Neural crest cell (in vitro differentiated cells): ENCODE data around the gene LPAR2. TPM values are rescaled to one million over a fixed set of nuclear protein-coding genes. Genes with fewer than 3 reads are reported as not detected.

Experiments
- DNase-seq: peaks from one replicate; pipeline ENCODE4 v3.0.0; 2021; ENCODE audit warnings: low read depth, mixed read lengths, low spot score
- H3K27ac Mint-ChIP-seq: one replicate; pipeline ENCODE4 v1.8.0; 2021; ENCODE audit warnings: mild to moderate bottlenecking, mixed read lengths; ENCODE audit not compliant: unreplicated experiment
- H3K27me3 Mint-ChIP-seq: 2 replicates; pipeline ENCODE4 v1.8.0; 2021; ENCODE audit warnings: low read depth, mild to moderate bottlenecking, mixed read lengths
- H3K36me3 Mint-ChIP-seq: 2 replicates; pipeline ENCODE4 v1.8.0; 2021; ENCODE audit warnings: low read depth, mild to moderate bottlenecking, mixed read lengths
- H3K4me1 Mint-ChIP-seq: 2 replicates; pipeline ENCODE4 v1.8.0; 2021; ENCODE audit warnings: mixed read lengths
- H3K4me3 Mint-ChIP-seq: one replicate; pipeline ENCODE4 v1.8.0; 2021; ENCODE audit warnings: mild to moderate bottlenecking, mixed read lengths
- H3K9me3 Mint-ChIP-seq: 2 replicates; pipeline ENCODE4 v1.8.0; 2021; ENCODE audit warnings: mixed read lengths
- CTCF ChIP-seq: fragments of 200-600 bp; sonication (generic); conservative IDR thresholded peaks from 2 replicates; pipeline ENCODE4 v1.5.0; 2021; ENCODE audit warnings: antibody characterized with exemption, mild to moderate bottlenecking
- long read RNA-seq: library from polyadenylated mRNA; unstranded; transcript quantifications from one replicate; pipeline ENCODE4 v2.0.0, GENCODE V29; 2020
- total RNA-seq: library from RNA; stranded (reverse); gene quantifications from 2 replicates; pipeline ENCODE4 v1.2.1, GENCODE V29; 2021

LPAR2 gene
- total RNA-seq, result 115 and 116 TPM in 2 replicates
- long read RNA-seq, partial matches to known transcripts, result 11 of 23 reads
- long read RNA-seq, other reads (novel, unspliced or antisense), result 8 of 23 reads

DNA sequence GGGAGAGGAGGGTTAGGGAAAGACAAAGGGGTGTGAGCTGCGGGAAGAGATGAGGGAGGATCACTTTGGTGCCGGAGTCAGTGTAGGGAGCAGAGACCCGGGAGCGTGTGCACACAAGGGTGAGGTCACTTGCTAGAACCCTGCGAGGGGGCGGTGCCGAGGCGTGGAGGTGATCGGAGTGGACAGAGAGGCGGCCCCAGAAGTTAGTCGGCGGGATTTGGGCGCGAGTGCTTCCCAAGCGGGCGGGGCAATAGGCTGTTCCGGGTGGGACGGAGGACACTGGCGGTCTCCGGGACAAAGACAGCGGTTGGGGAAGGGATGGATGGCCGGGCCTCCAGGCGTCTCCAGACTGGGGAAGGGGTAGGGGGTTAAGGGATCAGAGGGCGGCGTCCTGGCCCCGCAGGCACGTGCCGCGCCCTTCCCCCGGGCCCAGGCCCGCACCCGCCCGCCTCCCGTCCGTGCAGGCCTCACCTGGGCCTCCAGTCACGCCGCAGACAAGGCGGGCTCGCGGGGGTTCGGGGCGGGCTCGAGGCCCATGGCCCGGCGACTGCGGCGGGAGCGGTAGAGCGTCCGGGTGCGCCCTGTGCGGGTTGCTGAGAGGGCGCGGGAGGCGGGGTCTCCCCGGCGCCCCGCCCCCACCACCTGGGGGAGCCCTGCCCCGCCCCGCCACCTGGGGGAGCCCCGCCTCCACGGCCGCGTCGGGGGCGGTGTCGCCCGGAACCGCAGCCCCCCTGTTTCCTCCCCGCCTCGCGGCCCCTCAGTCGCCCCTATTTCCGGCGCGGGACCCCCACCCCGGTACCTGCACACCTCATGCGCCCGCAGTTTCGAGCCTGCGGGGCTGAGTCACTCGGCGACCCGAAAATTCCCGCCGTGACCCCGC is at the start of gene LPAR2:
TSS of gene LPAR2 (minus strand) at position 600 of the 880 bp plus-strand sequence. CDS start 945 bp downstream, outside the sequence.
- Mint-ChIP-seq H3K36me3 (peaks cover 6% of the 10 kb centered on the region), H3K27ac (peak within 1 kb of the TSS; percentile 97), H3K4me3 (peak within 1 kb of the TSS; percentile 94), H3K4me1 (peaks cover 22% of the 10 kb centered on the region), H3K9me3 (no peaks in the 10 kb centered on the region), H3K27me3 (no peaks in the 10 kb centered on the region)
- TF ChIP-seq CTCF, result peak; percentile 34
- peak; percentile 43 for DNase-seq

DNA sequence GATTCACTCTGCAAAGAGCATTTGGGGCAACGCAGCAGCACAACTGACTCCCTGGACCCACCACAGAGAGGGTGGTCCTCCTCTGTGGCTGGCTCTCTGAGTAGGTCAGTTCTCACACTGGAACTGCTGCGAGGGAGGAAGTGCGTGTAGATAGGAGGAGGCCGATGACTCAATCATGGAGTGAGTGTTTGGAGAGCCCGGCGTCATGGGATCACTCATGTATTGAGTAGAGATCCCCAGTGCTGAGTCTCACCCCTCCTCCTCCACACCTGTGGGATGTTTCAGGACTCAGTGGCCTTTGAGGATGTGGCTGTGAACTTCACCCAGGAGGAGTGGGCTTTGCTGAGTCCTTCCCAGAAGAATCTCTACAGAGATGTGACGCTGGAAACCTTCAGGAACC is 49.6 kb upstream of the LPAR2 start:
- Mint-ChIP-seq H3K36me3 (peaks cover 66% of the 10 kb centered on the region), H3K27ac (no peak overlapping the region), H3K27me3 (no peaks in the 10 kb centered on the region), H3K9me3 (peaks cover 19% of the 10 kb centered on the region), H3K4me1 (no peaks in the 10 kb centered on the region), H3K4me3 (no peak overlapping the region)
- no peak for TF ChIP-seq CTCF
- no peak for DNase-seq

DNA sequence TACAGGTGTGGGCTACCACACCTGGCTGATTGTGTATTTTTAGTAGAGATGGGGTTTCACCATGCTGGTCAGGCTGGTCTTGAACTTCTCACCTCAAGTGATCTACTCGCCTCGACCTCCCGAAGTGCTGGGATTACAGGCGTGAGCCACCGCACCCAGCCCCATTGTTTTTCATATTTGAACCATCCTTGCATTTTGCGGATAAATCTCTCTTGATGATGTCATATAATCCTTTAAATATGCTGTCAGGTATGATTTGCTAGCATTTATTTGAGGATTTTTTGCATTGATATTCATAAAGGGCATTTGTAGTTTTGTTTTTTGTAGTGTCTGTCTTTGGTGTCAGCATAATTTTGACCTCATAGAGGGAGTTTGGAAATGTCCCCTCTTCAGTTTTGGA is 46.3 kb upstream of the LPAR2 start:
- H3K36me3 Mint-ChIP-seq, result peaks cover 50% of the 10 kb centered on the region
- H3K27me3 Mint-ChIP-seq, result peaks cover 9% of the 10 kb centered on the region
- DNase-seq, result no peak
- peaks cover 15% of the 10 kb centered on the region for H3K9me3 Mint-ChIP-seq
- H3K27ac Mint-ChIP-seq, result no peak overlapping the region
- peaks cover 7% of the 10 kb centered on the region for H3K4me1 Mint-ChIP-seq
- H3K4me3 Mint-ChIP-seq, result no peak overlapping the region
- no peak for TF ChIP-seq CTCF

DNA sequence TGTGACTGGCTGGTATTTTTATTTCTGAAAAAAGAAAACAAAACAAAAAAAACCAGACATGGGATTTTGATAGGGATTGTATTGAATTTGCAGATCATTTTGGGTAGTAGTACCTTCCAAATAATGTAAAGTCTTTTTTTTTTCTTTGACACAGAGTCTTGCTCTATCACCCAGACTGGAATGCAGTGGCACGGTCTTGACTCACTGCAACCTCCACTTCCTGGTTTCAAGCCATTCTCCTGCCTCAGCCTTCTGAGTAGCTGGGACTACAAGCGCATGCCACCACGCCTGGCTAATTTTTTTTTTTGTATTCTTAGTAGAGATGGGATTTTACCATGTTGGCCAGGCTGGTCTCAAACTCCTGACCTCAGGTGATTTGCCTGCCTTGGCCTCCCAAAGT is 44.8 kb upstream of the LPAR2 start:
- Mint-ChIP-seq H3K9me3 (peaks cover 13% of the 10 kb centered on the region), H3K27me3 (peaks cover 13% of the 10 kb centered on the region), H3K4me1 (peaks cover 13% of the 10 kb centered on the region), H3K4me3 (no peak overlapping the region), H3K36me3 (peaks cover 39% of the 10 kb centered on the region), H3K27ac (no peak overlapping the region)
- no peak for DNase-seq
- TF ChIP-seq CTCF, result no peak

DNA sequence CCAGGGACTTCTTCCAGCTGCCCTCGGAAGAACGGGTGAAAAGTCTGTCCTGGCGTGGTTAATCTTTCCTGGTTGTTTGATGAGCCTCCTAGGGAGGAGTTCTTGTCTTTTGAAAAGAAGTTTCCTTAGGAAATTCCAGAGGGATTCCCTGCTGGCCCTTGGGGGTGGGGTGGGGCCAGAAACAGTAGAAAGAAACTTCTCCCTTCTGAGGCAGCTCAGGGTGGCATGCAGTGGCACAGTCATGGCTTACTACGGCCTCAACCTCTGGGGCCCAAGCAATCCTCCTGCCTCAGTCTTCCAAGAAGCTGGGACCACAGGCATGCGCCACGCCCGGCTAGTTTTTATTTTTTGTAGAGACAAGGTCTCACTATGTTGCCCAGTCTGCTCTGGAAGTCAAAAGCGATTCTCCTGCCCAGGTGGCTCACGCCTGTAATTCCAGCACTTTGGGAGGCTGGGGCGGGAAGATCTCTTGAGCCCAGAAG is 42.1 kb upstream of the LPAR2 start:
- DNase-seq, result no peak
- no peak overlapping the region for H3K27ac Mint-ChIP-seq
- H3K36me3 Mint-ChIP-seq, result peaks cover 18% of the 10 kb centered on the region
- peaks cover 13% of the 10 kb centered on the region for H3K27me3 Mint-ChIP-seq
- H3K9me3 Mint-ChIP-seq, result peaks cover 5% of the 10 kb centered on the region
- H3K4me1 Mint-ChIP-seq, result peaks cover 13% of the 10 kb centered on the region
- TF ChIP-seq CTCF, result no peak
- peak overlapping the region; percentile 90 for H3K4me3 Mint-ChIP-seq
